ENCODE data around the gene ACSM3.
"Not testable (repeated sequence)": the region's sequence is repeated elsewhere in the genome, so short reads cannot be mapped to it uniquely, and the experiment has no call there.

ACSM3 gene

DNA sequence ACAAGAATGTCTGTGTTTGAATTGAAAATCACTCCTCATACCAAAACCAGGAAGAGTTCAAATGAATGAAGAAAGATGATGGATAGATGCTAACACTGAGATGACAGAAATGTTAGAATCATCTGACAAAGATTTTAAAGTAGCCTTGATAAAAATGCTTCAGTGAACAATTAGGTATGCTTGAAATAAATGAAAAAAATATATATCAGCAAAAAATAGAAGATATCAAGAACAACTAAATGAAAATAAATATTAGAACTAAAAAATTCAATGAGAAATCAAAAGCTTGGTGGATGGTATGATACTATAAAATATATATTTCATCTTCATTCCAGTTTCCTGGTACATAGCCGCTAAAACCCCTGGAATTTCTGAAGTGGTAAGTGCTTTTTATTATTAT, 8.6 kb upstream of the ACSM3 start:
- no peak for DNase-seq (ENCODE audit: low read depth in 3 of 3)

DNA sequence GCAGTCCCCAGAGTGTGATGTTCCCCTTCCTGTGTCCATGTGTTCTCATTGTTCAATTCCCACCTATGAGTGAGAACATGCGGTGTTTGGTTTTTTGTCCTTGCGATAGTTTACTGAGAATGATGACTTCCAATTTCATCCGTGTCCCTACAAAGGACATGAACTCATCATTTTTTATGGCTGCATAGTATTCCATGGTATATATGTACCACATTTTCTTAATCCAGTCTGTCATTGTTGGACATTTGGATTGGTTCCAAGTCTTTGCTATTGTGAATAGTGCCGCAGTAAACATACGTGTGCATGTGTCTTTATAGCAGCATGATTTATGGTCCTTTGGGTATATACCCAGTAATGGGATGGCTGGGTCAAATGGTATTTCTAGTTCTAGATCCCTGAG, 8.0 kb upstream of the ACSM3 start:
- DNase-seq (ENCODE audit: low read depth in 3 of 3) = not testable (repeated sequence)

DNA sequence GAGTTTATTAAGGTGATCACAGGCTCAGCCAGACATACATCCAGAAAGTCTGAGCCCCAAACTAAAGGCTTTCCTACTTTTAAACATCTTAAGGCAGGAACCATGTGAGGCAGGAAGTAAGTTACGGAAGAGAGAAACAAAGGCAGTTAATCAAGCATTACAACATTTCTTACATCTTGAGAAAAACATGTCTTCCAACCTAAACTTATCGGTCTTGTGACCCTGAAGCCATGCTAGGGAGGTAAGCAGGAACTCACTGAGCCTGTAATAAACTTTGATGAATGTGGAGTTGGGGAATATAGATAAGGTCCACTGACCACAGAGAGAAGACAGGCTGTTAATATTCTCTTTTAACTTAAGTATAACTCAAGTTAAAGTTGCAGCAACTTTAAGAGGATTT, 3.5 kb upstream of the ACSM3 start:
- DNase-seq (ENCODE audit: low read depth in 3 of 3) = no peak

DNA sequence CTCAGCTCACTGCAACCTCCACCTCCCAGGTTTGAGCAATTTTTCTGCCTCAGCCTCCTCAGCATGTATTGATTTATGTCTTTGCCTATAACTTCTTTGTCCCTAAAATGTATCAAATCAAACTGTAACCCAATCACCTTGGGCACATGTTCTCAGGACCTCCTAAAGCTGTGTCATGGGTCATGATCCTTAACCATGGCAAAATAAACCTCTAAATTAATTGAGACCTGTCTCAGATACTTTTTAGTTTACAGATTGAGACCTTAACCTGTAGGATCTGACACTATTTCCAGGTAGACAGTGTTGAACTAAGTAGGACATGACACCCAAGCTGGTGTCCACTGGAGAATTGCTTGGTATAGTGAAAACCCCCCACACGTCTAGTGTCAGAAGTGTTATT, 2.6 kb upstream of the ACSM3 start:
- no peak for DNase-seq (ENCODE audit: low read depth in 3 of 3)

DNA sequence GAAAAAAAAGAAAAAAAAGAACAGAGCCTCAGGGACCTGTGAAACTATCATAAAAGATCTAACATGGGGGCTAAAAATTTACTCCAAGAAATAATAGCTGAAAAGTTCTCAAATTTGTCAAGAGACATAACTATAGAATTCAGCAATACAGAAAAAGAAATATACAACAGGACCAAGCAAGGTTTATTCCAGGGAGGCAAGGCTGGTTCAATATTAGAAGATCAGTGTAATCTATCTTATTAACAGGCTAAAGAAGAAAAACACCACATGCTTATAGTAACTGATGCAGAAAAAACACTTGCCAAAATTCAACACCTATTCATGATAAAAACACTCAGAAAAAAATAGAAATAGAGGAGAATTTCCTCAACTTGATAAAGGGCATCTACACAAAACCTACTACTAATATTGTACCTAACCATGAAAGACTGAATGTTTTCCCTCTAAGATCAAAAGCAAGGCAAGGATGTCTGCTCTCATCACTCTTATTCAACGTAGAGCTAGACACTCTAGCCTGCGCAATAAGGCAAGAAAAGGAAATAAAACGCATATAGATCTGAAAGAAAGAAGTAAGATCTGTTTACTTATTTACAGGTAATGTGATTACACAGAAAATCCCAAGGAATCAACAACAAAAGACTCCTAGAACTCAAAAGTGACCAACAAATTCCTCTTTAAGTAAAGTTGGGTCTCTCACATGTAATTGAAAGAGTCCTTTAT, 1.2 kb upstream of the ACSM3 start:
- DNase-seq (ENCODE audit: low read depth in 3 of 3) = no peak

DNA sequence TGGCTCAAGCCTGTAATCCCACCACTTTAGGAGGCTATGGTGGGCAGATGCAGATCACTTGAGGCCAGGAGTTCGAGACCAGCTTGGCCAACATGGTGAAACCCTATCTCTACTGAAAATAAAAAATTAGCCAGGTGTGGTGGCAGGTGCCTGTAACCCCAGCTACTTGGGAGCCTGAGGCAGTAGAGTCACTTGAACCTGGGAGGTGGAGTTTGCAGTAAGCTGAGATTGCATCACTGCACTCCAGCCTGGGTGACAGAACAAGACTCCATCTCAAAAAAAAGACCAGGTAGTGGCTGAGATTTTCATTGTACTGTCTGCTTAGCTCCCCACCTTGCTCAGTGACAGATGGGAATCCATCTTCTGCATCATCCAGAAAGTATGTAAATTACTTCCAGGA, 634 bp downstream of the ACSM3 start:
- DNase-seq (ENCODE audit: low read depth in 3 of 3) = not testable (repeated sequence)

DNA sequence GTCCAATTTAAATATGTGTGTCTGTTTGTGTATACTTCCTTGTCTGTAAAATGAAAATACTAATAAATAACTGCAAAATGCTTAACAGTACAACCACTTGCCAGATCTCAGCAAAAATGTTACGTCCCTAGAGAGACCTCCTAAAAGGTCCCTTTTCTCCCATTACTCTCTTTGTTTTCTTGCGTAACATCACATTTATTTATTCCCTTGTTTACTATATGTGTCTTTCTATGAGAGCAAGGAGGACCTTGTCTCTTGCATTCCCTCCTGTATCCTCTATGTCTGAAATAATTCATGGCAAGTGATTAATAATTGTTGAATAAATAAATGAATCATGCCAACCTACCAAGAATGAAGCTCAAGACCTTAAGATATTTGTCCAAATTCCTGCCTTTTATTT, 1.9 kb downstream of the ACSM3 start:
- DNase-seq (ENCODE audit: low read depth in 3 of 3) = no peak

DNA sequence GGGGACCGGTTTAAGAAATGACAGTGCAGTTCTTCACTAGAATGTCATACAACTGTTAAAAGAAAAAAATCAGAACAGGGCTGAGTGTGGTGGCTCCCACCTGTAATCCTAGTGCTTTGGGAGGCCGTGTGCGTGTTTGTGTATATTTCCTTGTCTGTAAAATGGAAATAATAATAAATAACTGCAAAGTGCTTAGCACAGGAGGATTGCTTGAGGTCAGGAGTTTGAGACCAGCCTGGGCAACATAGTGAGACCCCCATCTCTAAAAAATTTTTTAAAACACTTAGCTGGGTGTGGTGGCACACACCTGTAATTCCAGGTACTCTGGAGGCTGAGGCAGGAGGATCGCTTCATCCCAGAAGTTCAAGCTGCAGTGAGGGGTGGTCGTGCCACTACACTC, 2.5 kb downstream of the ACSM3 start:
- DNase-seq (ENCODE audit: low read depth in 3 of 3) = no peak

DNA sequence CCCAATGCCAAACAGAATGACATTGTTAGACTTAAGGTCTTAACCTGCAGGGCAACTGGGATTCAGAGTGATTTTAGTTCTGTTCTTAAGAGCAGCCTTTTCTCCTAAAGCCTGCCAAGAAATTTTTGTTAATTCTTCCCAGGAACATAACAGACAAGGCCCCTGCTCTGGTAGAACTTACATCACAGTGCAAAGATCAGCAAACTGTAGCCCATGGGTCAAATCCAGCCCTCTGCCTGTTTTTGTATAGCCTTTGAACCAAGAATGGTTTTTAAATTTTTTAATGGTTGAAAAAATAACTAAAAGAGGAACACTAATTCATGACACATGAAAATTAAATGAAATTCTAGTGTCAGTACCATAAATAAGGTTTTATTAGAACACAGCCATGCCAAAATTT, 3.8 kb downstream of the ACSM3 start:
- no peak for DNase-seq (ENCODE audit: low read depth in 3 of 3)

DNA sequence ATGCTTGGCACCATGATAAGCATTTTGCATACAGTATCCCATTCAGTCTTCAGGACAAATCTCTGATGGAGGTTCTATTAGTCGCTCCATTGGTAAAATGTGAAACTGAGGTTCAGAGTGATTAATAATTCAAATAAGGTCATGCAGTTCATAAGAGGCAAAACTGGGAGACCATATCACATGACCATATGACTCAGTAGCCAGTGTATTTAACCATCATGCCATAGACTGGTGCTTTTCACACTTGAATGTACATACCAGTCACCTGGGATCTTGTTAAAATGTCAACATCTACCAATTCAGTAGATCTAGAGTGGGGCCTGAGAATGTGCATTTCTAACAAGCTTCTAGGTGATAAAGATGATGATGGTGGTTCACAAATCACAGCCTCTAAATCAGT, 4.3 kb downstream of the ACSM3 start:
- DNase-seq (ENCODE audit: low read depth in 3 of 3) = no peak

DNA sequence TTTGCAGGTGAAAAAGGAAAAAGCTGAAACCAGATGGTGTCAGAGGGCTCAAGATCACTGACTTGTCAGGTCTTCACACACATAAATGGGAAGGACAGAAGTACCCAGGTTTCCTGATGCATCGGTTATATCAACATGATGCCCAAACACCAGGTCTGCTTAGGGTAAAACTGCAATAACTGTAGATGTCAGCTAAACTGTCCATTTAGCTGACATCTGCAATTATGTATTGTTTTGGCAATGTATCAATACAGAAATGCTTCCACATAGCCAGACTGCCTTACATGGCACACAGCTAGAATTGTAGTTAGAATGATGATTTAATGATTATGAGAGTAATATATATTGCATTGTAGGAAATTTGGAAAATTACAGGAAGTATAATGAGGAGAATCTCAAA, 5.0 kb downstream of the ACSM3 start:
- no peak for DNase-seq (ENCODE audit: low read depth in 3 of 3)

DNA sequence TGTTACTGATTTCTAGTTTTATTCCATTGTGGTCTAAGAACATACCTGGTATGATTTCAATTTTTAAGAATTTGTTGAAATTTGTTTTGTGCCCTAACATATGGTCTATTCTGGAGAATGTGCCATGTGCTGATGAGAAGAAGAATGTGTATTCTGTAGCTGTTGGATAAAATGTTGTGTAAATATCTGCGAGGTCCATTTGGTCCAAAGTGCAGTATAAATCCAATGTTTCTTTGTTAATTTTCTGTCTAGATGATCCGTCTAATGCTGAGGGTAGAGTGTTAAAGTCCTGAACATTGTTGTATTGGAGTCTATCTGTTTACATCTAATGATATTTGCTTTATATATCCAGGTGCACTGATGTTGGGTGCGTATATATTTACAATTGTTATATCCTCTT, 9.9 kb downstream of the ACSM3 start:
- no peak for DNase-seq (ENCODE audit: low read depth in 3 of 3)

DNA sequence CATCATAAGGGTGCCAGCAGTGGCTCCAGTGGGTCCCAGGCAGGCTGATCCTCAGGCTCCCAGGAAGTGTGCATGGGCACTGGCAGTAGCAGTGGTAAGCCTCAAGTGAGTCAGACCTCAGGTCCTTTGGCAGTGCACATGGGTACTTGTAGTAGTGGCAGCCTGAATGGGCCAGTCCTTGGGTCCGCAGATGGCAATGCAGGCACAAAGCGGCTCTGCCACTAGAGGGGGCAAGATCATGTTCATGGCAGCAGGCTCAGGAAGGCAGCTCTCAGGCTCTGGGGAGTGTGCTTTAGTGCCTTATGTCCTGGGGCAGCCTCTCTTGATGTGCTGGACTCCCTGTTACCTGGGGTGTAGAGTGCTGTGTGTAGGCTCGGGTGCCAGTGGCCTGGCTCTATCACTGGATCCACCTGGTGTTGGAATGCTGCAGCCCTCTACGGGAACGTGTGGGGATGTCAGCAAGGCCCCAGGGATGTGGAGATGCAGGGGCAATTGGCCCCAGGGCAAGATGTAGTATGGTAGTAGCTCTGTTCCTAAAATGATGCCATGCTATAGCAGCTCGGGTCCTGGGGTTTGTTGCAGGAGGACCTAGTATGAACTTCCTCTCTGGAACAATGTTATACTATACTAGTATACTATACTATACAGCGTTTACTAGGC, 11.0 kb downstream of the ACSM3 start:
- peak; percentile 6 to 64 (median 31) for DNase-seq (ENCODE audit: low read depth in 3 of 3)

DNA sequence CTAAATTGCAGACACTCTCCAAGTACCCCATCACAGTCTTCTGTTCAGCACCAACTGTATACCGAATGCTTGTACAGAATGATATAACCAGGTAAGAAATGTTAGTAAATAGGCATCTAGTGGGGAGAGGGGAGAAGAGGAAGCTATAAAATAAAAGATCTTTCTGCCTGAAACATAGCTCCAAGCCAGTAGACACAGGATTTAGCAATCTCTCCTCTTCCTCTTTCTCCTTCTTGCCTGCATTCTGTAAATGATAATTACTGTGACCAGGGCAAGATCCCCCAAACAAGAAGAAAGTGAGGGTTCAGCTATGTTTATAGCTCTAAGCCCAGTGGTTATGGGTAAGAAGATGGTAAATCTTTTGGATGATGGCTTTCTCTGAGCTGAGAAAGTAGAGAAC, 17.9 kb downstream of the ACSM3 start:
- no peak for DNase-seq (ENCODE audit: low read depth in 3 of 3)

DNA sequence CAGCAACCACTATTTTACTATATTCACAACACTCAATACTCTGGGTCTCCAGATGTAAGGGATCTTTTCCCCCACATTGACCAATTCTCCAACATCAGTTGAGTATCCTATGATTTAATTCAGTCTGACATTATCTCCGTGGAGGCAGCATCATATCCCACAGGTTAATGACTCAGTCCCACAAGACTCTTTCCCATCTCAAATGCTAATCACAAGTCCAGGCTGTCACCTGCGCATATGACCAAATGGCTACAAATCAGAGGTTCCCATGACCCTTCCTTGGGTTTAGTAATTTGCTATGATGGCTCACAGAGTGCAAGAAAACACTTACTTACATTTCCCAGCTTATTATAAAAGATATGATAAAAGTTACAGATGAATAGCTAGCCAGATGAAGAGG, 18.7 kb downstream of the ACSM3 start:
- no peak for DNase-seq (ENCODE audit: low read depth in 3 of 3)

DNA sequence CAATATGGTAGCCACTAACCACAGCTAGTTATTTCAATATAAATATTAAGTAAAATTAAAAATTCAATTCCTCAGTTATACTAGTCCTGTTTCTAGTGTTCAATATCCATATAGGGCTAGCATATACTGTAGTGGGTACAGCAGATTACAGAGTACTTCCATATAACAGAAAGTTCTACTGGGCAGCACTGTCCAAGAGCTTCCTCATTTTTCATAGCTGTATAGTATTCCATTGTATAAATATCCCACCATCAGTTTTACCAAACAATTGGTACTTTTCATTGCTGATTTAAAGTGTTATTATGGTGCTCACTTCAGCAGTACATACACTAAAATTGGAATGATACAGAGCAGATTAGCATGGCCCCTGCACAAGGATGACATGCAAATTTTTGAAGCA, 20.4 kb downstream of the ACSM3 start:
- DNase-seq (ENCODE audit: low read depth in 3 of 3) = no peak

DNA sequence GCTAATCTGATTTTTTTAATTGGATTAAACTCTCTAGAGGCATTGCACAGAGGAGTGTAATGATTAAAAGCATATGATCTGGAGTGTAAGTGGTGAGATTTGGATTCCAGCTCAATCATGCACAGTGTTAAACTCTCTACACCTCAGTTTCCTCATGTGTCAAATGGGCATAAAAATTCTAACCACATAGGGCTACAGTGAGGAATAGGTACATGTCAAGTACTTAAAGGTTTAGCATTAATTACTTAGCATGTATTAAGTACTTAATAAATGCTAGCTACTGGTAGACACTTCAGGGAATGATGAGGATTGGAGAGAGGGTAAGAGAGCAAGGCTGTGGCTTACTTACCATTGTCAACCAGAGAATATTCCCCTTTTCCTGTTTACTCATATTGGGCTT, 25.3 kb downstream of the ACSM3 start:
- no peak for DNase-seq (ENCODE audit: low read depth in 3 of 3)

DNA sequence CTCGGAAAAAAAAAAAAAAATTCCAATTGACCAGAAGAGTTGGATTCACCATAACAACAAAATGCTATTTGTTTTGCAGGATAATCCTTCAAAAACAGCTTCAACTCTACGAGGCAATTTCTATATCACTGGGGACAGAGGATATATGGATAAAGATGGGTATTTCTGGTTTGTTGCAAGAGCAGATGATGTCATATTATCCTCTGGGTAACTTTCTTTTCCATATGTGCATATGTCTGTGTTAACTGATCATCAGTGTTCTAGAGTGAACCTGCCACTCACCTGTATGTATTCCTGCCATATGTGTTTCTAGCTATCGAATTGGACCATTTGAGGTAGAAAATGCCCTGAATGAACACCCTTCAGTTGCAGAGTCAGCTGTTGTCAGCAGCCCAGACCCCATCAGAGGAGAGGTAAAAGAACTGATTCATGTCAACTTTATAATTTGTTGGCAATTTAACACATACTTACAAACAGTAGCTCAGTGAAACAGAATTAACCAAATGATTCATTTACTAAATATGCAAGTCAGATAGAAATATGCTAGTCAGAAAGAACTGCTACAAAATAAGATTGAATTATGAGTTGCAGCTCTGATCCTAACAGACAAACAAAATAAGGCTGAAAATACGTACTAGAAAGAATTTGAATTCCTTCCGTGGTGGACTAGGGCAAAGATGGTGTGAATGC, 28.3 kb downstream of the ACSM3 start:
- DNase-seq (ENCODE audit: low read depth in 3 of 3) = no peak

DNA sequence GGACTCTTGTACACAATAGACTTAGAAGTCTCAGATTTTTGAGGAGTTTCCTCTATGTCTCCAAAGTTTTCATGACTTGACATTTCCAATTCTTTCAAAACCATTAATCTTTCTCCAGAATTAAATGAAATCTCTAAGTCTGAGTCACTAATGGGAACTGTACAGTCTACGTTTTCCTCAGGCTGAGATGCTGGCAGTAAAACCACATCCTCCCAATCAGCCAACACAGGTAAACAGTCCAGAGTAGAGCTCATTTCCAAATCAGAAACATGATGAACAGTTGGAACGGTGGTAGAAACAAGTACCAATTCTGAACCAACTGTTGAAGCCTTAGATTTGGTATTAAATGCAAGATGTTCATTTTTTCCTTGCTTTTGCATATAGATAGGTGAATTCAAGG, 34.5 kb downstream of the ACSM3 start:
- DNase-seq (ENCODE audit: low read depth in 3 of 3) = no peak

DNA sequence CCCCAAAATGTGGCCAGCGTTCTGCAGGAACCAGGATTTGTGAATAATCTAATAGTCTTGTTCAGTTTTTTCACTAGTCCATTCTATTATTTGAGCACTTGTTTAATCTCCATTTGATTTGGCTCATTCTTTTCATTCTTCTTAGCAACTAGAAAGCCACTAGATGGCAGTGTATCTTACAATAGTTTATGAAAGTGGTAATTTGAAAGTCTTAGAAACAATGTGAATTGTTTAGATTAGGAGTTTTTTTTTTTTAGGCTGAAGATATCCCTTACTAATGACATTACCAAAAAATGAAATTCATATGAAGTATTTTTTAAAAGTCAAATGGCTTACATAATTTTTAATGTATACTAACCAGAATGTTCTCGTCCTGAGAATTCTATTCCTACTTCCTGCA, 35.8 kb downstream of the ACSM3 start:
- no peak for DNase-seq (ENCODE audit: low read depth in 3 of 3)

DNA sequence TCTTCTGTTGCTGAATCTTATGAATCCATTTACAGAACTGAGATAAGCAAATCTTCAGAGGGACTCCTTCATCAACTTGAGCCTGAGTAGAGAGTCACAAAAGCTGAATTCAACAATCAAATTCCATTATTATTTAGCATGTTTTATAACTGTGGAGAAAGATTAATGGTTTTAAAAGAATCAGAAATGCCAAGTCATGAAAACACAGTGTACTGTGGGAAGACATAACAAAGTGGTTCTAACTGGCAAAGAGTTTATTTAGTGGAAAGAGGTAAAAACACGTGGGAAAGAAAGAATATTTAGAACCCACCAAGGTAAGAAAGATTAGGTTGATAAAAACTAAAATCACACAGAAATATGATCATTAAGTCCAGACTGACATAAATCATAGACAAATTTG, 37.5 kb downstream of the ACSM3 start:
- no peak for DNase-seq (ENCODE audit: low read depth in 3 of 3)

DNA sequence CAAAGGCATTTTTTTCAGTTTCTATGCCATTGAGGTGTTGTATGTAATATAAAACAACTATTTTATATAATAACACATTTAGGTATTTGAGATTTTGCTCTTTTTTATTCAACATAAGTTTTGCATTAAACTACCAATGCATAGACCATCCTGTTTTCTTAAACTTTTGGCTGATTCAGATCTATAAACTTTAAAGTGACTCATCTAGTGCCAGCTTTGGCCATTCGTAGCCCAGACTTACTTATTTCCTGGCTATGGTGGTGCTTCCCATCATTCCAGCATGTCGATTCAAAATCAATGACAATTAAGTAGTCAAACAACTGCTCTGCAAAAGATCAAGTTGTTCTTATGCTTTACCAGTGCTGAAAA, 39.4 kb downstream of the ACSM3 start:
- DNase-seq (ENCODE audit: low read depth in 3 of 3) = no peak

DNA sequence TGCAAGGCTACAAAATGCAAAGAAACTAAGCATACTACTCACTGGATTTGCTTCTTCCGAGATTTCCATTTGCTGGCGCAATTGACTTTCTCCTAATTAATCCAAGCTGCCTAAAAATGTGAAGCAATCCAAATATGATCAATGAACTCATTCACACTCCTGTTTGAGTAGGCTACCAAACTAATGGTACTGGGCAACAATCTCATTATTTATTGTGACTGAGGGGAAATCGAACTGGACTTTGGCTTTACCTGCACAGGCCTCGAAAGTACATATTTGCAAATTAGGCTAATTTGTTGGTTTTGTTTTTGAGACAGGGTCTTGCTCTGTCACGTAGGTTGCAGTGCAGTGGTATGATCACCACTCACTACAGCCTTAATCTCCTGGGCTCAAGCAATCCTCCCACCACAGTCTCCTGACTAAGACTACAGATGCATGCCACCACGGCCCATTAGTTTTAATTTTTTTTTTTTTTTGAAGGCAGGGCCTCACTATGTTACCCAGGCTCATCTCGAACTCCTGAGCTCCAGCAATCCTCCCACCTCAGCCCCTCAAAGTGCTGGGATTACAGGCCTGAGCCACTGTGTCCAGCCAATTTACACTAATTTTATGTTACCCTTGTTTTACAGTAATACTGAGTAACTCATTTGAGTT, 39.9 kb downstream of the ACSM3 start:
- no peak for DNase-seq (ENCODE audit: low read depth in 3 of 3)

Measured in stimulated activated CD4-positive, alpha-beta T cell treated with anti-CD3 and anti-CD28 coated beads, TNF-alpha, amount 100 ng/mL, for 24 hours (primary cell).